Epidermal melanocyte (primary cell): ENCODE data around the gene BOC.
A peak's percentile ranks its signal among the peaks of the same experiment; 100 is the strongest.
"Not testable (repeated sequence)": the region's sequence is repeated elsewhere in the genome, so short reads cannot be mapped to it uniquely, and the experiment has no call there.

Experiments
- DNase-seq: peaks from one replicate; pipeline ENCODE4 v3.0.0; 2011; ENCODE audit warnings: low spot score; ENCODE audit not compliant: insufficient read length

The BOC gene, protein sequence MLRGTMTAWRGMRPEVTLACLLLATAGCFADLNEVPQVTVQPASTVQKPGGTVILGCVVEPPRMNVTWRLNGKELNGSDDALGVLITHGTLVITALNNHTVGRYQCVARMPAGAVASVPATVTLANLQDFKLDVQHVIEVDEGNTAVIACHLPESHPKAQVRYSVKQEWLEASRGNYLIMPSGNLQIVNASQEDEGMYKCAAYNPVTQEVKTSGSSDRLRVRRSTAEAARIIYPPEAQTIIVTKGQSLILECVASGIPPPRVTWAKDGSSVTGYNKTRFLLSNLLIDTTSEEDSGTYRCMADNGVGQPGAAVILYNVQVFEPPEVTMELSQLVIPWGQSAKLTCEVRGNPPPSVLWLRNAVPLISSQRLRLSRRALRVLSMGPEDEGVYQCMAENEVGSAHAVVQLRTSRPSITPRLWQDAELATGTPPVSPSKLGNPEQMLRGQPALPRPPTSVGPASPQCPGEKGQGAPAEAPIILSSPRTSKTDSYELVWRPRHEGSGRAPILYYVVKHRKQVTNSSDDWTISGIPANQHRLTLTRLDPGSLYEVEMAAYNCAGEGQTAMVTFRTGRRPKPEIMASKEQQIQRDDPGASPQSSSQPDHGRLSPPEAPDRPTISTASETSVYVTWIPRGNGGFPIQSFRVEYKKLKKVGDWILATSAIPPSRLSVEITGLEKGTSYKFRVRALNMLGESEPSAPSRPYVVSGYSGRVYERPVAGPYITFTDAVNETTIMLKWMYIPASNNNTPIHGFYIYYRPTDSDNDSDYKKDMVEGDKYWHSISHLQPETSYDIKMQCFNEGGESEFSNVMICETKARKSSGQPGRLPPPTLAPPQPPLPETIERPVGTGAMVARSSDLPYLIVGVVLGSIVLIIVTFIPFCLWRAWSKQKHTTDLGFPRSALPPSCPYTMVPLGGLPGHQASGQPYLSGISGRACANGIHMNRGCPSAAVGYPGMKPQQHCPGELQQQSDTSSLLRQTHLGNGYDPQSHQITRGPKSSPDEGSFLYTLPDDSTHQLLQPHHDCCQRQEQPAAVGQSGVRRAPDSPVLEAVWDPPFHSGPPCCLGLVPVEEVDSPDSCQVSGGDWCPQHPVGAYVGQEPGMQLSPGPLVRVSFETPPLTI

DNA sequence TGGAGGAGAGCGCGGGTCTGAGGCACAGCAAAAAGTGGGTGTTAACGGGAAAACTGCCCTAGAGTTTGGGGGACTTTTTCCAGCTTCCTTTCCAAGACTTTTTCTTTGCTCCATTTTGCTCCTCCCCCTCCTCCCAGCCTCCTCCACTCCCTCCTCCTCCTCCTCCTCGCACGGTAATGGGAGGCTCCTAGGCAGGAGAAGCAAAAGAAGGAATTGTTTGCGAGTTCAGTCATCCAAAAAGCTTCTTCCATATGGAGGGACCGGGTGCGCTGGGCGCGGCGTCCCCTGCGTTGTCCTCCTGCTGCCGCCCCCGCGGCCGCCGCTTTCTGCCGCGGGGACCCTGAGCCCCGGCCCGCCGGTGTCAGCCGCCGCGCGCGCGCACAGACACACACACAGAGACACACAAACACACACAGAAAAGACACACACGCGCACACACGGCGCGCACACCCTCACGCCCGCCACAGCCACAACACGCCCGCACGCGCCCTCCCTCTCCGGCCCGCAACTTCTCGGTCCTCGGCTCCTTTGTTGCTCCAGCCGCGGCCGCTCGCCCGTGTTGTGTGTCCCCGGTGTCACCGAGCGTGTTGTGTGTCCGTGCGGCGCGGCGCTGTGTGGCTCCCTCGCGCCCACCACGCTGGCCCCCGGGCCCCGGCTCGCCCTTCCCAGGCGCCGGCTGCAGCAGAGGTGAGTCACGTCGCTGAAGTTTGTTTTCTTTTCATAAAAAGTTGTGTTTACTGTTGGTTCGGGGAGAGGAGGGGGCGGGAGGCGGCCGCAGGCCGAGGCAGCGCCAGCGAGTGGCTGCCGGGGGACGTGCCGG is at the start of gene BOC:
Gene BOC (plus strand): TSS at position 228 of the 820 bp plus-strand sequence. CDS start 38,246 bp downstream, outside the sequence.
- peak; percentile 67 for DNase-seq

DNA sequence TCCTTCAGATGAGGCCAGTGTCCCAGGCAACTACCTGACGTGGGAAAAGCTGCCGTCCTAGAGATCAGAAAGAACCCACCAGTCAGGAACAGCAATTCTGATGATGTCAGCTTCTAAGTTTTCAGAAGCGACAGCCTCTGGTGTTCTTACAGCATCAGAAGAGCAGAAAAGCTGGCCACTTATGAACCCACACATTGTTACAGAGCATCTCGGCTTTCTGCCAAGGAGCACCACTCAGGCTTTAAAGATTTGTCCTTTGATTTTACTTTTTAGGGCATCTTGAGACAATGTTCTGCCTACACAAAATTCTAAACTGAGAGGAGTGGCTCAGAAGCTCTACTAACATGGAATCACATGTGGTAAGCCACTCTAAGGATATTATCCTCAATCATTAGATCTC is 49.7 kb upstream of the BOC start:
- DNase-seq = no peak

DNA sequence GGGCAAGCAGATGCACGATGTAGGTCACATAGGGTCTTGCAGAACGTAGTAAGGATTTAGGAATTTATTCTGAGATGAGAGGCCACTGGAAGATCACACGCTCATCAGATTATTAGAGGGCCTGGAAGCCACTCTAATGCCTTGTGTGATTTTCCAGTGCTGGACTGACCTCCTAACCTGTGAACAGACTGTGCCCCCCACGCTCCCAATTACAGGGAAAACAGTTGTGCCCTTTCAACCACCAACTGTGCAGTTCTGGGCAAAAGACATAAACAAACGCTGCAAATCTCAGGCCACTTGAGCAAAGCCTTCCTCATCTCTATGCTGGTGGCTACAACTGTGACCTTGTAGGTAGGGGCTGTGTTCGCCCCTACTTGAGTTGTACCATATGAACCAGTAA is 48.2 kb upstream of the BOC start:
- no peak for DNase-seq

DNA sequence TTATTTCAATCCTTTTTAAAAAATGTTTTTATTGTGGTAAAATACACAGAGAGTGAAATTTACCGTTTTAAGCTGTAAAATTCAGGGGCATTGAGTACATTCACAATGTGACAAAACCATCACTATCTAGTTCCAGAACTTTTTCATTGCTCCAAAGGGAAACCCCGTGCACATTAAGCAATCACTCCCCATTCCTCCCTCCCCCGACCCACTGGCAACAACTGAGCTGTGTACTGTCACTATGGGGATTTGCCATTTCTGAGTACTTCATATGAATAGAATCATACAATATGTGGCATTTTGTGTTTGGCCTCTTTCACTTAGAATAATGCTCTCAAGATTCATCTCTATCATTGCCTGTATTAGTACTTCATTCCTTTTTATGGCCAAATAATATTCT is 45.5 kb upstream of the BOC start:
- DNase-seq = no peak

DNA sequence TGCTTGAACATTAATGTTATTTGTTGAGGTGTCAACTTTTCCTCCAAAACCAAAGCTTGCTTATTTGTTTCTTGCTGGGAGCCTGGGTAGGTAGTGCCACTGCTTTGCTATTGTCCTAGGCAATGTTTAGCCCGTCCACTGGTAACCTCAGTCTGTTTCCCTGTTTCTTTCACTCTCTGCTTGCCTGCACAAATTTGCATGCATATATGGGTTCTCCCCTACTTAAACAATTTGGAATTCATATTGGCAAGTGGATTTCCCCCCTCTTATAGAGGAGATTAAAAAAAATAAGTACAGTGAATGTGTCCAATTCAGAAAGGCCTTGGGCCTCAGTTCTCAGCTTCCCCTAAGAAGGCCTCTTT is 45.0 kb upstream of the BOC start:
- no peak for DNase-seq

DNA sequence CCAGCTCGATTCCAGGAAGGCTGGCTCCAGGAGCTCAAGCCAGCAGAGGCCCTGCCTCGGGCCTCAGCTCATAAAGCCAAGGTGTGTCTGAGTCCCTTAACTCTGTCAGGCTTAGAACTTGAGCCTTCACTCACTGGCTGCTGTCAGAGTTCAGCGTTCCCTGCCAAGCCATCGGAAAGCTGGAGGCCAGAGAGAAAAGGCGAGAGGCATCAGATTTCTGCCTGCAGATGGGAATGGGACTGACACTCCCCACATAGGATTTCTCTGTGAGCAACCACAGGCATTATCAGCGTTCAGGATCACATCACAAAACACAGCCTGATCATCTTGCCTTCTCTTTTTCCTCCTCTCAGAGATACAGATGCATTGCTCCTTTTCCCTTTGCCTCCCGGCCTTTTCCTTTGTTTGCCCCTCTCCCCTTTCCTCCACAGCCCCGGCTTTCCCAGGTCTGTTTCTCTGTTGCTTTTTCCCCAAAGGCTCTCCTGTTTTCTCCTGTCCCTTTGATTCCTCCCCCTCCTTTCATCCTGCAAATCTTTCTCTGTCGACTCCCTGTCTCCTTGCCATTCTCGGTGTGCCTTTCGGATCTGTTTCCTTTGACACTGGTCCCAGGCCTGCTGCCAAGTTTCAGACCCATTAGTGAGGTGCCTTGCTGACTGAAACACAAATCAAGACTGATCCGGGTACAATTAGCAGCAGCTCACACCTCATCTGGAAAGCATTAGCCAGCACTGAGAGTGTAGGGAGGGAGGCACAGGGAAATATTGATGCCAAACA is 44.5 kb upstream of the BOC start:
- no peak for DNase-seq

DNA sequence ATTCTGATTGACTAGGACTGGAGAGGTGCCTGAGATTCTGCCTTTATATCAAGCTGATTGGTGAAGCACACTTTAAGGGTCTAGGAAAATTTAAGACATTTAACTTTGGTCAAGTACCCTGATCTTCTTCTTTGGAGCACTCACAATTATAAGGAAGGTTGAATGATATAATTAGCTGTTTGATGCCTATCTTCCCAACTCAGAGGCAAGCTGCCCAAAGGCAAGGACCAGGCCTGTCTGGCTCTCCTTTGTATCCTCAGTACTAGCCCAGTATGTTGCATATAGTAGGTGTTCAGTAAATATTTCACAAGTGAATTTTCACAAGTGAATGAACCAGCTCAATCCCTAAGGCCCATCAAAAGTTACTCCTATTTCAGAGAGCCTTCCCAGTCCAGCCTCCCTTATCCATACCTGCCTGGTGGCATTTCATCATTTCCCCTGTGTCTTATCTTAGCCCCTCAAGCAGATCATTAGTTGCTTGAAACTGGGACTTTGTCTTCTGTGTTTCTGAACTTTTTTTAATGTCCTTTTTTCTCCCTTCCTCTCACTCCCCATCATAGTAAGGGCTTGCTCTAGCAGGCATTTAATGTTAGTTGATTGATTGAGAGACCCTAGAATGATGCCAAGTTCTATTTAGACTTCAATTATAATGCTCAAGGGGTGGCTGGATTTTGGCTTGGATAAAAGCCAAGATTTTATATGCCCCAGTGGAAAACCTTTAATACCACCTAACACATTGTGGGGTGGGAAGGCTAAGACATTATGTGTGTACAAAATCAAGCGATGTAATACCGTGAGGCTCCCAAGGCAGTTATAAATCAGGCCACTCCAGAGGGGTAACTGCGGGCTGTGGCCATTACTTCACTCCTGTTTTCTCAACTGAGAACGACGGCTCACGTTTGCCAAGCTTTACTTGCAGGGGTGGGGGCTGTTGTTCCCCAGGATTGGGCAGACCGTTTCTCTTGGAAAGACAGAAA is 43.2 kb upstream of the BOC start:
- DNase-seq = no peak

DNA sequence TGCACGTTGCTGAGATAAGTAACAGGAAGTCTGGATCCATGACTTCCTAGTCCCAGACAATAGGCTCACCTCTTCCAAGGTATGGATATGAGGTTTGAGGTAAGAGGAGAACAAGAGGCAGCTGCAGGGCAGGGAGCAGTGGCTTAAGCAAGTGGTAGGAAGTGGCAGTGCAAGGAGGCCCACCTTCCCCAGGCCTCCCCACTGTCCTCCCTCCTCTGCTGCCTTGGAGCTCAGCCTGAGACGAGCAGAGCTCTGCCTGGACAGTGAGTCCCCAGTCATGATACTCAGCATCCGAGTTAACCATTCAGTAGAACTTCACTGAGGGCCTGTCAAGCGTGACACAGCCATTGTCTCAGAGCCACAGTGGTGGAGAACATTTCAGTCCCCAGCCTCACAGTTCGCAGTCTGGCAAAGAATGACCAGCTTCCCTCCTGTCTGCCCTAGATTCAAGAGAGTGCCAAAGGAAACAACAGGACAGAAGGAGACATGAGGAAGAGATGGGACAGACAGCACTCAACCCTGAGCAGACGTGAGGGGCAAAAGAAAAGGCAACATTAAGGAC is 41.4 kb upstream of the BOC start:
- DNase-seq = no peak

DNA sequence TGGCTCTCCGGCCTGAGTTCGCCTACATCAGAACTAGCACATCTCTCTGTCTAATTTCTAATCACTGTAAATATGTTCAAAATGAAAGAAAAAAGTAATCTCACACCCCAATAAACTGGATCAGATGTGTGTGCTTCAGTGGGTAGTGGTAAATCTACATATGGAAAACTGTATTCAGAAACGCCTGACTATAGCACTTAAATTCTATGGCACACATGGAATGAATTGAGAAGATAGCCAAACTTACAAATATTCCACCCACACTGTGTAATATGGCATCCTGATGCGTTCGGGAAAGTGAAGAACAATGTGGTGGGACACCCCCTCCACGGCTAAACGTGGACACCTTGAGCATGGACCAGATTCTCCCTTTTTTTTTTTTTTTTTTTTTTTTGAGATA is 40.6 kb upstream of the BOC start:
- no peak for DNase-seq

DNA sequence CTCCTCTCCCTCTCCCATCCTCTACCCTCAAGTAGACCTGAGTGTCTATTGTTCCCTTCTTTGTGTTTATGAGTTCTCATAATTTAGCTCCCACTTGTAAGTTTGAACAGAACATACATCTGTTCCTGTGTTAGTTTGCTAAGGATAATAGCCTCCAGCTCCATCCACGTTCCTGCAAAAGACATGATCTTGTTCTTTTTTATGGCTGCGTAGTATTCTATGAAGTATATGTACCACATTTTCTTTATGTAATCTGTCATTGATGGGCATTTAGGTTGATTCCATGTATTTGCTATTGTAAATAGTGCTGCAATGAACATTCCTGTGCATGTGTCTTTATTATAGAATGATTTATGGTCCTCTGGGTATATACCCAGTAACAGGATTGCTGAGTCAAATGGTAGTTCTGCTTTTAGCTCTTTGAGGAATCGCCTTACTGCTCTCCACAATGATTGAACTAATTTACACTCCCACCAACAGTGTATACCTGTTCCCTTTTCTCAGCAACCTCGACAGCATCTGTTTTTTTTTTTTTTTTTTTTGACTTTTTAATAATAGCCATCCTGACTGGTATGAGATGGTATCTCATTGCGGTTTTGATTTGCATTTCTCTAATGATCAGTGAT is 39.6 kb upstream of the BOC start:
- not testable (repeated sequence) for DNase-seq

DNA sequence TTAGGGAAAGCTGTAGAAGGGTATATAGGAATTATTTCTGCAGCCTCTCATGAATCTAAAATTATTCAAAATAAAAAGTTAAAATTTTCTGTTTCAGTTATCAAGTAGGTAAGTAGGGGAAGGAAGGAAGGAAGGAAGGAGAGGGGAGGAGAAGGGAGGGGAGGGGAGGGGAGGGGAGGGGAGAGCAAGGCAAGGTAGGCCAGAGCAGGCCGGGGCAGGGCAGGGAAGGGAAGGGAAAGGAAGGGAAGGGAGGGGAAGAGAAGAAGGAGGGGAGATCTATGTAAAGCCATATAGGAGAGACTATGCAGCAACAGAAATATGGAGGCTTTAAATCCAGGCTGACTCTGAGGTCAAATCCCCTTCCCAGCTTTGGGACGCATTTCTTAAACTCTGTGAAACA is 38.3 kb upstream of the BOC start:
- DNase-seq = no peak

DNA sequence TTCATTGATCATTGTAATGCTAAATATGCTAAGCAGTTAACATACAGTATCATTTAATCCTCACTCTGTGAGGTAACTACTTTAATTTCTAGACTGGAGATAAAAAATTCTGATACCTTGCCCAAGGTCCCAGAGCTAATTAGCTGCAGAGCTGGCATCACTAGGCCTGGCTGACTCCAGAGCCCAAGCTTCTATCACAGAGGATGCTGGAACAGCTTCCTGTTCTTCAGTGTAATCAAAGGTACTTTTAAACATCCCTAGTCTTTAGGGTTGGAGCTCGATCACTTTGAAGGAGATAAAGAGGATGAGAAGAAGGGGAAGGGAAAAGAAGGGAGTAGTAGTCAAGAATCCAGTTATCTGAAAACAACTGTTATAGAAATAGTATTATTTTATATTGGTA is 37.1 kb upstream of the BOC start:
- no peak for DNase-seq

DNA sequence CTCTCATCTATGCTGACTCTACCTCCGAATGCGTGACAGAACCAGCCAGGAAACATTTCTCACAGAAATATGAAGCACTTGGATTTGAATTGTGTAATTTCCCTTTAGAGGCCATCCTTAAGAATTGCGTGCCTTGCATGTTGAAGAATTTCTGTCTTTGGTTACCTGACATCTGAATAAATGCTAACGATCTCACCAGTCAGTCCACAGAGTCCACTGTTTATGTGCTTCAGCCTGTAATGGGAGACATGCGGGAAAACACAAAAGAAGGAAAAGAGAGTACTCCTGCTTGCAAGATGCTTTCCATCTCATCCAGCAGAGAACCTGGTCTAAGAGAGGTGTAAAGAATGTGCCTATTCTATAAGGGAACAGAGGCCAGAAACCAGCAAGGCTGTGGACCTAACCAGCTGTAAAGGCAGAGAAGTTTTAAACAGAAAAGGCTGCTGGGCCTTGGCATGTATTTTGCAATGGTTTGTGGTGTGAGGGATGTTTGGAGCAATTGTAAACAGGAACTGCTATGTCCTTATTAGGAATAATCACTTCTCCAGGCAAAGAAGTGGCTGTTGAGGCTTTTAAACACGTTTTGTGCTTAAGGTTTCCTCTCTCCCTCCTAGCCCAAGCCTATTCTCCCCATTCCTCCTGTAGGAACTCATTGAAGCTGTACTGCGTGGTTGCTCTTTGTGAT is 36.4 kb upstream of the BOC start:
- peak; percentile 17 for DNase-seq

DNA sequence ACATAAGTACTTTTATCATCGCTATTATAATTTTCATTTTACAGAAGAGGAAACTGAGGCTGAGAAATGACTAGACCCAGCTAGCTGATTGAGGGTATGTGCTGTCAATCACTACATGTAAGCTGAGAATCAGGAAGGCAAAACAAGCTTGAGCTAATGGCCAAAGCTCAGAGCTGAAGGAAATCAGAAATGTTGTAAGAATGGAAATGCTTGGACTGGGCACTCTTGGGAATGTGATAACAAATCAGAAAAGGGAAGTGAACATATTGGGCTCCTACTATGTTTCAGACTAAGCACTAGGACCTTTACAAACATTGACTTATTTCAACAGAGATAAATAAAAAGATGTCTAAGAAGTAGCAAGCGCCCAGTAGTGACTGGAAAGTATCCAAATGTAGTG is 33.8 kb upstream of the BOC start:
- no peak for DNase-seq

DNA sequence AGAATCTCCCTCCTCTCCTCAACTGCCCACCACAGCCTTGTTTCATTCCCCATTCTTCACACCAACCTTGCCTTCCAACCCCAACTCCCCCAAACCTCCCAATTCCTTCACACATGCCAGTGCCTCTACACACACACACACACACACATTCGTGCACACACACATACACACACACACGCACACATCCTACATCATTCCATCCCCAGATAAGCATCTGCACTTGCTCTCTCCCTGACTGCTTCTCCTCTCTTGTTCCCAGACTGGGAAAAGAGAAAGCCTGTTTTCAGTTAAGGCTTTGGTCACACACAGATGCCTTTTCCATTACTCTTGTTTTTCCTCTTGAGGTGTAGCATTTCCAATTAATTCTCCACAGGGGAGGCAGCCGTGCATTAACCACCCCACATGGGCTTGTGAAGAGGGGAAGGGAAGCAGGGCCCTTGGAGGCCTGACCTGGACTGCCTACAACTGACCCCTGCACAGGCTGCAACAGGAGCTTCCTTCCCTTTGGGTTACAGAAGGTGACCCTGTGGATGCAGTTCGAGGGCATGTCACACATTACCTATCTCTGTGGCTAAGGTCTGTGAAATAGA is 32.0 kb upstream of the BOC start:
- DNase-seq = no peak

DNA sequence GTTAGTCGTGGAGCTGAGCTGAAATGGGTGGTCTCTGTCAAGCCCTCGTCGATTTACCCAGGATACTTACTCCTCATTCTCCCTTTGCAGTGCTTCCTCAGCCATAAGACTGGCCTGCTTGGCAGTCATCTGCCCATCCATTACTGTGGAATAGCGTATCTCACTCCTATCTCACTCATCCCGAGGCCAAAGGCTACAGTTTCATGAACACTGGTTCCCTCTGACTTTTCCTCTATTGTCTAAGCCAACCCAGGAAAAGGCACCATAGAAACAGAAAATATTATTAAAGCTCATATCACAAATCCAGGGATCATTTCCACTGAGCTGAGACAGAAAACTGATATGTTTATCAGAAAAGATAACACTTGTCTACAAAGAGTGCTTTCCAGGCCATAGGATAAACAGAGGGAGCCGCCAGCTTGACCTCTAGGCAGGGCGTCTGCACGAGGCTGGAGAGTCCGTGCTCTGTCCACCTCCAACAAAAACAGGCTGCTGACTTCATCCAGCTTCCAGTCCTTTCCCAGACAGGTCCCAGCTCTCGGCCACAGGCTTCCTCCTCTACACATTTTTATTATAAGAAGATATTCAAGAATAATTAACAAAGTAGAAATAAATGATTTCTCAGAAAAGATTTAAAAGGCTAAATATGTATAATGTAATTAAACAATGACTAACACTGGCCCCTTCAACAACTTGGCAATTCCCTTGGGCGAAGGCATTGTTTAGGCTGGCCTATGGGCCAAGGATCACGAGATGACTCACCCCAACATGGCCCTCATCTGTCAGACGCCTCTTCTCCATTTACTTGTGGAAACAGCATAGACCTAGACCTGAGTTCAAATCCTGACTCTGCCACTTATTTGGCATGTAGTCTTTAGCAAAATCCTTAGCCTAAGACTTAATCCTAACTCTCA is 27.4 kb upstream of the BOC start:
- no peak for DNase-seq
